HEK293 (cell line): Measurements from ENCODE around the gene KRT17.

Source experiments
- ATF2 ChIP-seq: fragments of 450-650 bp; formaldehyde crosslinking; IDR thresholded peaks from 2 replicates; pipeline ENCODE4 v1.5.1; 2016; ENCODE audit warnings: missing biosample characterization, missing genetic modification characterization, low read depth
- FEZF1 ChIP-seq: fragments of 450-650 bp; formaldehyde crosslinking; IDR thresholded peaks from 2 replicates; pipeline ENCODE4 v1.5.1; 2016; ENCODE audit warnings: missing biosample characterization, missing genetic modification characterization
- GLI4 ChIP-seq: fragments of 450-650 bp; formaldehyde crosslinking; IDR thresholded peaks from 2 replicates; pipeline ENCODE4 v1.5.1; 2016; ENCODE audit warnings: missing biosample characterization, missing genetic modification characterization
- HOXD13 ChIP-seq: sonication (generic); formaldehyde crosslinking; IDR thresholded peaks from 2 replicates; pipeline ENCODE4 v1.8.0; 2022; ENCODE audit warnings: missing genetic modification reagents, borderline replicate concordance
- KLF8 ChIP-seq: fragments of 450-650 bp; formaldehyde crosslinking; IDR thresholded peaks from 2 replicates; pipeline ENCODE4 v1.5.1; 2016; ENCODE audit warnings: missing biosample characterization, missing genetic modification characterization
- KLF9 ChIP-seq: fragments of 450-650 bp; formaldehyde crosslinking; IDR thresholded peaks from 2 replicates; pipeline ENCODE4 v1.5.1; 2016; ENCODE audit warnings: missing biosample characterization, missing genetic modification characterization, low read depth
- PRDM2 ChIP-seq: fragments of 450-650 bp; formaldehyde crosslinking; IDR thresholded peaks from 2 replicates; pipeline ENCODE4 v1.5.1; 2016; ENCODE audit warnings: missing biosample characterization, missing genetic modification characterization, borderline replicate concordance
- REPIN1 ChIP-seq: fragments of 450-650 bp; formaldehyde crosslinking; IDR thresholded peaks from 2 replicates; pipeline ENCODE4 v1.5.1; 2017; ENCODE audit warnings: missing biosample characterization, missing genetic modification characterization, low read depth
- YY1 ChIP-seq: fragments of 450-650 bp; formaldehyde crosslinking; IDR thresholded peaks from 2 replicates; pipeline ENCODE4 v1.5.1; 2018; ENCODE audit warnings: missing biosample characterization, missing genetic modification characterization
- ZBTB21 ChIP-seq: fragments of 450-650 bp; formaldehyde crosslinking; IDR thresholded peaks from 2 replicates; pipeline ENCODE4 v1.5.1; 2017; ENCODE audit warnings: missing biosample characterization, missing genetic modification characterization
- ZBTB6 ChIP-seq: fragments of 450-650 bp; formaldehyde crosslinking; IDR thresholded peaks from 2 replicates; pipeline ENCODE4 v1.5.1; 2017; ENCODE audit warnings: missing biosample characterization, missing genetic modification characterization
- ZNF155 ChIP-seq: fragments of 450-650 bp; formaldehyde crosslinking; IDR thresholded peaks from 2 replicates; pipeline ENCODE4 v1.5.1; 2016; ENCODE audit warnings: missing biosample characterization, missing genetic modification characterization
- ZNF169 ChIP-seq: fragments of 450-650 bp; formaldehyde crosslinking; IDR thresholded peaks from 2 replicates; pipeline ENCODE4 v1.5.1; 2016; ENCODE audit warnings: missing biosample characterization, missing genetic modification characterization
- ZNF23 ChIP-seq: fragments of 450-650 bp; formaldehyde crosslinking; IDR thresholded peaks from 2 replicates; pipeline ENCODE4 v1.5.1; 2016; ENCODE audit warnings: missing biosample characterization, missing genetic modification characterization, borderline replicate concordance
- ZNF274 ChIP-seq, 2 experiments: fragments of 200-500 bp in 1 of 2; fragments of 450-650 bp in 1 of 2; sonication (Bioruptor generic) in 1 of 2; formaldehyde crosslinking in 1 of 2; IDR thresholded peaks; 2 replicates each; pipeline versions ENCODE4 v1.5.1 to v1.6.1; 2014 to 2016; ENCODE audit warnings: borderline replicate concordance in 1 of 2, inconsistent platforms in 1 of 2, low read length in 1 of 2, missing biosample characterization in 1 of 2, missing genetic modification characterization in 1 of 2
- ZNF366 ChIP-seq: fragments of 450-650 bp; formaldehyde crosslinking; conservative IDR thresholded peaks from 2 replicates; pipeline ENCODE4 v1.5.1; 2016; ENCODE audit warnings: missing biosample characterization, missing genetic modification characterization
- ZNF473 ChIP-seq: fragments of 450-650 bp; formaldehyde crosslinking; IDR thresholded peaks from 2 replicates; pipeline ENCODE4 v1.5.1; 2017; ENCODE audit warnings: missing biosample characterization, missing genetic modification characterization
- ZNF544 ChIP-seq: fragments of 450-650 bp; formaldehyde crosslinking; IDR thresholded peaks from 2 replicates; pipeline ENCODE4 v1.5.0; 2017; ENCODE audit warnings: missing biosample characterization, missing genetic modification characterization
- ZNF549 ChIP-seq: fragments of 450-650 bp; IDR thresholded peaks from 2 replicates; pipeline ENCODE4 v1.5.1; 2018; ENCODE audit warnings: missing biosample characterization, missing genetic modification characterization, mild to moderate bottlenecking, inconsistent platforms, moderate library complexity
- ZNF555 ChIP-seq: fragments of 450-650 bp; formaldehyde crosslinking; conservative IDR thresholded peaks from 2 replicates; pipeline ENCODE4 v1.5.1; 2017; ENCODE audit warnings: missing biosample characterization, mild to moderate bottlenecking, missing genetic modification characterization, inconsistent platforms
- ZNF580 ChIP-seq: fragments of 450-650 bp; formaldehyde crosslinking; IDR thresholded peaks from 2 replicates; pipeline ENCODE4 v1.5.1; 2016; ENCODE audit warnings: missing biosample characterization, missing genetic modification characterization
- ZNF626 ChIP-seq: fragments of 450-650 bp; sonication (Bioruptor Pico); formaldehyde crosslinking; IDR thresholded peaks from 2 replicates; pipeline ENCODE4 v1.5.1; 2018; ENCODE audit warnings: missing biosample characterization, missing genetic modification characterization, inconsistent platforms
- ZNF658 ChIP-seq: fragments of 450-650 bp; formaldehyde crosslinking; IDR thresholded peaks from 2 replicates; pipeline ENCODE4; 2016; ENCODE audit warnings: missing biosample characterization, missing genetic modification characterization
- ZNF660 ChIP-seq: fragments of 450-650 bp; IDR thresholded peaks from 2 replicates; pipeline ENCODE4 v1.5.1; 2018; ENCODE audit warnings: missing biosample characterization, mild to moderate bottlenecking, missing genetic modification characterization
- ZNF670 ChIP-seq: fragments of 450-650 bp; formaldehyde crosslinking; IDR thresholded peaks from 2 replicates; pipeline ENCODE4 v1.5.1; 2016; ENCODE audit warnings: missing biosample characterization, missing genetic modification characterization, low read depth
- ZNF707 ChIP-seq: fragments of 450-650 bp; formaldehyde crosslinking; IDR thresholded peaks from 2 replicates; pipeline ENCODE4 v1.5.1; 2016; ENCODE audit warnings: missing biosample characterization, missing genetic modification characterization
- ZNF785 ChIP-seq: fragments of 450-650 bp; formaldehyde crosslinking; IDR thresholded peaks from 2 replicates; pipeline ENCODE4 v1.5.1; 2016; ENCODE audit warnings: missing biosample characterization, missing genetic modification characterization
- ZNF792 ChIP-seq: fragments of 450-650 bp; formaldehyde crosslinking; IDR thresholded peaks from 2 replicates; pipeline ENCODE4 v1.5.1; 2016; ENCODE audit warnings: missing biosample characterization, missing genetic modification characterization
- ZSCAN16 ChIP-seq: fragments of 450-650 bp; formaldehyde crosslinking; IDR thresholded peaks from 2 replicates; pipeline ENCODE4 v1.5.1; 2016; ENCODE audit warnings: missing biosample characterization, missing genetic modification characterization
- ZSCAN4 ChIP-seq: fragments of 450-650 bp; formaldehyde crosslinking; IDR thresholded peaks from 2 replicates; pipeline ENCODE4 v1.5.1; 2017; ENCODE audit warnings: missing biosample characterization, missing genetic modification characterization

KRT17 gene

GRCh38 chr17:41651625-41652460 lies 27.5 kb upstream of the KRT17 start (continued):
- TF ChIP-seq ZNF580 (tag by site-specific recombination) (no peak), HOXD13 (no peak), ZNF792 (no peak), ZNF155 (tag by site-specific recombination) (no peak), ZNF626 (tag by site-specific recombination) (no peak), PRDM2 (tag by site-specific recombination) (0 out of 2 replicates have a peak, but pooled peaks have one; percentile 44), ZNF707 (tag by site-specific recombination) (no peak), ZNF169 (tag by site-specific recombination) (0 out of 2 replicates have a peak, but pooled peaks have one; percentile 81), FEZF1 (tag by site-specific recombination) (no peak), ATF2 (tag by site-specific recombination) (no peak), KLF9 (tag by site-specific recombination) (no peak), ZNF660 (tag by site-specific recombination) (no peak), YY1 (tag by site-specific recombination) (no peak), KLF8 (tag by site-specific recombination) (no peak), ZNF544 (tag by site-specific recombination) (peak; percentile 63), ZNF785 (tag by site-specific recombination) (peak; percentile 75; the same call in 1 of the 2 replicates), GLI4 (tag by site-specific recombination) (peak; percentile 24; the same call in 1 of the 2 replicates), ZSCAN4 (tag by site-specific recombination) (peak; percentile 100), ZNF274 (IDR thresholded peaks at IDR 0.05; ENCODE audit: low read length) (no peak), ZNF274 (tag by site-specific recombination; IDR thresholded peaks at IDR 0.05; ENCODE audit: borderline replicate concordance) (no peak), ZBTB6 (tag by site-specific recombination) (no peak), ZNF555 (tag by site-specific recombination) (no peak), ZNF670 (tag by site-specific recombination) (no peak), ZNF549 (tag by site-specific recombination) (no peak), REPIN1 (tag by site-specific recombination) (no peak), ZSCAN16 (tag by site-specific recombination) (peak; percentile 47; the same call in 1 of the 2 replicates), ZNF23 (no peak), ZBTB21 (tag by site-specific recombination) (no peak), ZNF473 (tag by site-specific recombination) (peak; percentile 79; the same call in 1 of the 2 replicates), ZNF658 (tag by site-specific recombination) (no peak; the same call in 1 of the 2 replicates), ZNF366 (tag by site-specific recombination) (no peak)
